Stimulated activated naive CD4-positive, alpha-beta T cell (primary cell): ENCODE measurements around the gene GAB4.
A peak's percentile ranks its signal among the peaks of the same experiment; 100 is the strongest.
"Not testable (repeated sequence)": the region's sequence is repeated elsewhere in the genome, so short reads cannot be mapped to it uniquely, and the experiment has no call there.

Experiments used
- DNase-seq, 6 experiments: peaks; one replicate each; lab custom pipeline; 2025; lab: John Stamatoyannopoulos, UW

GAB4 gene

GRCh38 chr22:16959345-16959930 is 48.6 kb downstream of the GAB4 start:
- DNase-seq: no peak

DNA sequence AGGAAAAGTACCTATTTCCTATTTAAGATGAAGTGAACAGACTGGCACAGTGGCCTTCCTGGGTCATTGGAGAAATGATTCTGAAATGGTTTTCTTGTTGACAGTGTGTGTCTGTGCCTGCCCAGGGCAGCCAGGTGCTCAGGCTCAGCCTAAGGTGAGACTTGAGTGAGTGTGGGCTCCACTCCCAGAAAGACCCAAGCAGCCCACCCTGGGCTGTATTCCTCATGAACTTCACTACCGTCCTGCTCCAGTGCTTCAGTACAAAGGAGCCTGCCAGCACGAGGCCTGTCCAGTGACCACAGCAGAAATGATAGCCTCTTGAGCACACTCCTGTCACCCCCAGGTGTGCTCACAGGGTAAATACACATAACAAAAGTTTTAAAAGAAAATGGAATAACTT is 49.5 kb downstream of the GAB4 start:
- DNase-seq: no peak

DNA sequence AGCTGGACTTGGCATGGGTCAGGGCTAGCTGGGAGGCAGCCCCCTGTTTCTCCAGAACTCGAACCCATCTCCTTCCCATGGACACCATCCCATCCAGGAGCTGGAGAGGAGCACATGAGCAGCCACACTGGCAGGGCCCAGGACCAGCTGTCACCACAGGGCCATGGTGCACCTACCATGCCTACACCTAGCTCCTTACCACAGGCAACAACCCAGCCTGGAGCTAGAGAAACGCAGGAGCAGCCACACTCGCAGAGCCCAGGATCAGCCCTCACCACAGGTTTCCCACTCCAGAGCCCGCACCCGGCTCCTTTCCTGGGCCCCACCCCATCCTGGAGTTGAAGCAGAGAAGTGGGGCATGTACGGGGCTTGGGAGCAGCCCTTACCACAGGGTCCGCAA is 50.2 kb downstream of the GAB4 start:
- no peak for DNase-seq

GRCh38 chr22:16956290-16956689 is 51.7 kb downstream of the GAB4 start:
- no peak for DNase-seq

DNA sequence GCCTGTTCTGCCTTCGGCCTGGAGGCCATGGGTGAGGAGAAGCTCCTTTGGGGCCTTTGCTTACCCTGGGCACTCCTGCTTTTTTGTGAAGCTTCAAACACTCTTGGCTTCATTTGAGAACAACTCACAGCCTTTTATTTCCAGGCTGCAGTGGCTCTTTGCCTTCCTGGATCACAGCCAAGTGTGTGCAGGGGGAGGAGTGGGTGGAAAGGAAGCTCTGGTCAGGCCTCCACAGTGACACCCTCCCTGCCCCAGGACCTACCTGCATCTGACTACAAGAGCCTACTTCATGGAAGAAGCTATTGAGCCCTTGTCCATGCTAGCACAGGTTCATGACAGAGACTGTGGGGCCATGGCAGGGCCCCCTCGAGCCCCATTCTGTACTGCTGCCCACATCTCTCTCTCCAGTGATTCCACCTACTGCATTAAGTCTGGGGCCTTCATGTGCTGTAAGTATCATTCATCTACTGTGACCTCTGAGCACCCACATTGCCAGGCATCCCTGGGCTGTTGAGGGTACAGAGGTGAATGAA is 52.3 kb downstream of the GAB4 start:
- peak in 1 of 6 experiments; percentile 9 for DNase-seq

DNA sequence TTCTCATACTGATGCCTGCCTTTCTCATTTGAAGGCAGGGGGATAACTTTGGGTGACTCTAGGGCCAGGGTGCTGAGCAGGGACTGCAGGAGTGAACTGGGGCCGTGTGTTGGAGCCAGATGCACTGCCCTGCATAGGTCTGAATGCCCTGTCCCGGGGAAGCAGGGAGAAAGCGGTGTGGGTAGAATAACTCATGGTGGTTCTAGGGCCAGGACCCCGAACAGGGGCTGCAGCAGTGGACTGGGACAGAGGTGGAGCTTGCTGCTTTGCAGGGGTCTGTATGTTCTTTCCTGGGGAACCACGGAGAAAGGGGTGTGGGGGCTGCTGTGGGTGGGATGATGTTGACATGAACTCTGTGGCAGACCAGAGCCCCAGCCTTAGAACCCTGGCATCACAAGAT is 52.9 kb downstream of the GAB4 start:
- no peak for DNase-seq

- DNase-seq: no peak
Observed at GRCh38 chr22:16954060-16954403, 54.0 kb downstream of the GAB4 start.

- DNase-seq: no peak
Observed at GRCh38 chr22:16953206-16954059, 54.6 kb downstream of the GAB4 start.

- no peak for DNase-seq
Observed at GRCh38 chr22:16949561-16949960, 58.5 kb downstream of the GAB4 start.

GRCh38 chr22:16937811-16938210 is 70.2 kb downstream of the GAB4 start:
- no peak for DNase-seq

- not testable (repeated sequence) for DNase-seq
Observed at GRCh38 chr22:16937209-16937608, 70.8 kb downstream of the GAB4 start.

- DNase-seq: no peak
Observed at GRCh38 chr22:16936625-16937024, 71.4 kb downstream of the GAB4 start.

DNA sequence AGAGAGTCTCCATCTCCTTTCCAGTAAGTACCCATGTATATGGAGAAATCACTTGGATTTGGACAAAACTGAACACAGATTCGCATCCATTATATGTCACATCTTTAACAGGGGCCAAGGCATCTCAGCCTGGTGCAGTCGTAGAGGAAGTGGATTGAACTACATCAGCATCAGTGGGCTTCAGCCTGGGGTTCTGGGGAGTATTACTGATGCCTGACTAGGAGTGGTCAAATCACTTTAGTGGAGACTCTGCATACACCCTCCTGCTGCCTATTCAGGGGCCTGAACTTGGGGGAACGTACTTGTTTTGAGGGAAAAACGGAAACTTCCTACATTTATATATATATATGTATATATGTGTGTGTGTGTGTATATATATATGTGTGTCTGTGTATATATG is 72.8 kb downstream of the GAB4 start:
- DNase-seq: no peak

- no peak for DNase-seq
Observed at GRCh38 chr22:16933291-16934282, 74.4 kb downstream of the GAB4 start.

- no peak for DNase-seq
Observed at GRCh38 chr22:16932577-16932976, 75.4 kb downstream of the GAB4 start.

DNA sequence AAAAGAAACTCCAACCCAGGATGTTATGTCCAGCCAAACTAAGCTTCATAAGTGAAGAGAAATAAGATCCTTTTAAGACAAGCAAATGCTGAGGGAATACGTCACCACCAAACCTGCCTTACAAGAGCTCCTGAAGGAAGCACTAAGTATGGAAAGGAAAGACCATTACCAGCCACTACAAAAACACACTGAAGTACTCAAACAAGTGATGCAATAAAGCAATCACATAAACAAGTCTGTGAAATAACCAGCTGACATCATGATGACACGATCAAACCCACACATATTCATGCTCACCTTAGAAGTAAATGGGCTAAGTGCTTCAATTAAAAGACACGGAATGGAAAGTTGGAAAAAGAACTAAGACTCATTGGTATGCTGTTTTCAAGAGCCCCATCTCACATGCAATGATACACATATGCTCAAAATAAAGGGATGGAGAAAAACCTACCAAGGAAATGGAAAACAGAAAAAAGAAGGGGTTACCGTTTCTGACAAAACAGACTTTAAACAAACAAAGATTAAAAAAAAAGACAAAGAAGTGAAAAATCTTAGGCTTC is 82.5 kb downstream of the GAB4 start:
- DNase-seq: no peak

GRCh38 chr22:16922706-16923105 is 85.3 kb downstream of the GAB4 start:
- no peak for DNase-seq

GRCh38 chr22:16922076-16922475 is 85.9 kb downstream of the GAB4 start:
- DNase-seq: no peak

- DNase-seq: peak; percentile 3 to 37 (median 15)
Observed at GRCh38 chr22:16917144-16918003, 90.6 kb downstream of the GAB4 start.

DNA sequence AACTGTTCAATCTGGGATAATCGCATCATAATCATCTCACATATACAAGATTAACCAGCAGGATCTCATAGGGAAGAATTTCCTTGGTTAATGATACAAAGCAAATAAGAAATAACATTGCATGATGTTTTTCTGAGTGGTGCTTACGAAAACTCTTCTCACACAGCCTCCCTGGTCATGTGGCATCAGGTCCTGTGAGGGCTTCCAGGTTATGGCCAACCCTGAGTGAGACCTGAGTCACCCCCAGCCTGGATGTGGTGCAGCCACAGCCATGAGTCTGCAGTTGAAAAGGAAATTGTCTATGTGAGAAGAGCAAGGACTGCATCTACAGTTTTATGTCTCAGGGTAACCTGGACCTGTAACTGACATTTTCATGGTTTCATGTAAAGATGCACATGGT is 92.3 kb downstream of the GAB4 start:
- DNase-seq: no peak

DNA sequence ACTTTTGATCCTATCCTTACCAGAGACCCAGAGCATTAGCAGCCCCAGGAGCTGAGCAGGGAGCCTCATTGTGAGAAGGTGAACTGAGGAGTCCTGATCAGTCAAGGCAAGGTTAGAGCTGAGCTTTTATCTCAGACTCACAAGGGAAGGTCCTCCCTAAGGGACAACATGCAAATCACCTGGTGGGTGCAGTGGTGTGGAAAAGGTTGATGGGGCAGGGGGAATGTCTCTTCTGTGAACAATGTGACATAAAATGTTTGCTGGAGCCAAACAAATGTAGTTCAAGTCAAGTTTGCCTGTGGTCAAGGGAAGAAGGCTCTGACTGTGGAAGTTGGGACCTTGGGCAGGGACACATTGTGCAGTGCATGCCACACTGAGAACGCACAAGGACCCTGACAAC is 93.1 kb downstream of the GAB4 start:
- DNase-seq: not testable (repeated sequence)
